ENCODE results near the gene HSP90AB1.

- no peak for TF ChIP-seq CTCF (conservative IDR thresholded peaks at IDR 0.05 in 1 of 2, IDR thresholded peaks at IDR 0.05 in 1 of 2; ENCODE audit: extremely low read depth in 1 of 2, insufficient read depth in 1 of 2, low read depth in 1 of 2, low read length in 2 of 2)
- no peak for TF ChIP-seq EZH2 (IDR thresholded peaks at IDR 0.05; ENCODE audit: borderline replicate concordance, low read length)
Measured at GRCh38 chr6:44272999-44273566, 26.2 kb downstream of the HSP90AB1 start.

Data from mammary epithelial cell (primary cell).